GM18507 (cell line): ENCODE results near the gene DSCAML1.

Experiments used
- DNase-seq: peaks from one replicate; pipeline ENCODE4 v3.0.0; 2011; ENCODE audit warnings: low read depth; ENCODE audit not compliant: insufficient read length; ENCODE audit errors: extremely low spot score
- FAIRE-seq: peaks from 2 replicates; lab custom pipeline; 2011; peaks lifted over from hg19 to GRCh38; lab: Jason Lieb, UNC

The DSCAML1 gene

GRCh38 chr11:117505285-117505970 lies 291.6 kb downstream of the DSCAML1 start:
- no peak for FAIRE-seq
- no peak for DNase-seq

DNA sequence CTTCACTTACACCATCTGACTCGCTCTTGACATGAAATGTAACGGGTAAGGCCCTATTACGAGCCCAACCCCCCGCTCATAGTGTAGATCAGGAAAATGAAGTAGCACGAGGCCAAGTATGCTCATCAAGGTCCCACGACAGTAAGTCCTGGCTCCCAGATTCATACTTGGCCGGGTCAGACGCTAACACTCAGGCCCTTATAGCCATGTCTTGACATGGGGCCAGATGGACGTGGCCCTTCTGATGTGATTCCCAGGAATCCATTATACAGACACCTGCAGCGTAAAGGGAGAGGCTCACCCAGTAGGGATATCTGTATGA lies 294.3 kb downstream of the DSCAML1 start:
- no peak for FAIRE-seq
- no peak for DNase-seq

DNA sequence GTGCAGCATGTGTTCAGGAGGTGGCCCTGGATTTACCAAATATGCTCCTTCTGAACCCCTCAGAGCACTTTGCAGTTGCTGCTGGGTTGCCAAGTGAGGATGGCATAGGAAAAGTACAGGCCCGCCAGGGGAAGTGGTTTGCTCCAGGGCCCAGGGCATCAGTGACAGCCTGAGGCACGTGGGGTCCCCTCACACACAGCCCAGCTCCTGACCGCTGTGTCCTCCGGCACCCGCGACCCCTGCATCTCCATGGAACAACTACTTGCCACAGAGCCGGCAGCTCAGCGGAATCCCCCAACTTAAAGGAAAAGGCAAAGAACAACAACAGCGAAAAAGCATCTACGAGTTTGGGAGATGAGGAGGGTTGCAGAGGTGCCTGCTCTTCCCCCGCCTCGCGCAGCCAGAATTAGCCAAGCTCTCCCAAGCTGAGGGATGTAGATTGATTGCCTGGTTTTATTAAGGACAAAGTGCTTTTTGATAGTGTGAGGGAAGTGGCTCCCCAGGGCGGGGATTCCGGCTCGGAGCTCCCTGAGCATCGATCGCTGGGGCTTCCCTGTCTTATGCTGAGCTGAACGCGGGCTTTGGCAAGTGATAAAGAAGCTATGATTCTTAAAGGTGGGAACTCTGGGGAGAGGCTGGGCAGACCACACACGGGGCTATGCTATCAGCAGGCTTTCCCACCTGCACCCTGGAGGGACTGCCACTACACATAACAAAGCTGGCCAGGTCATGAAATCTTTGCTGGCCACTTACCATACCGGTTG lies 294.8 kb downstream of the DSCAML1 start:
- no peak for FAIRE-seq
- DNase-seq = no peak

DNA sequence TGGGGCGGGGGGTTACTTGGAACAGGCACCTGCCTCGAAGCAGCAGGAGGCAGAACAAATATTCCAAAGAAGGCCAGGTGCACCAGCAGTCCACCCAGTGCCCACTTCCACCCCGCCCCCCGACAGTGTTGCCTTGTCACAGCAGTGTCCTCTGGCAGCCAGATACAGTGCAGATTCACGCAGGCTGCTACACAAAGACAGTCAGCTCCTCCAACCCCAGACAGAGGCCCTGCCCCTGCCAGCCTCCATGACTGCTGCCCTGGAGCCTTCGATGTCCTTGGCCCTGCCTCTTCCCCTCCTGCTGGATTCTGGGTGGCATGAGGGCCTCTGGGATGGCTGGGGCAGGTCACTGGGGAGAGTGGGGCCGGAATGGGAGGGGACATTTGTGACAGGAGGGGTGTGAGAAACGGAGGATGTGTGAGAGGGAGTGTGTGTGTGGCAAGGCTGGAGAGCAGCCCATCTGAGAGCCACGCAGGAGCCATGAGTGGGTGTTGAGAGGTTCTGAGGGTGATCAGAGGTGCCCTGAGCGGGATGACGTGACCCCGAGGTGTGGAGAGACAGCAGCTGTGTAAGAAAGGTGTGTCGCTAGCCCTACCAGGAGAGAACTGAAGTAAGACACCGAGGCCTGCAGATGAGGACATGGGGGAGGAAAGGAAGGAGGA lies 295.6 kb downstream of the DSCAML1 start:
- FAIRE-seq (no peak), DNase-seq (no peak)

- FAIRE-seq (no peak), DNase-seq (no peak)
Measured at GRCh38 chr11:117498791-117499190, 298.2 kb downstream of the DSCAML1 start.

DNA sequence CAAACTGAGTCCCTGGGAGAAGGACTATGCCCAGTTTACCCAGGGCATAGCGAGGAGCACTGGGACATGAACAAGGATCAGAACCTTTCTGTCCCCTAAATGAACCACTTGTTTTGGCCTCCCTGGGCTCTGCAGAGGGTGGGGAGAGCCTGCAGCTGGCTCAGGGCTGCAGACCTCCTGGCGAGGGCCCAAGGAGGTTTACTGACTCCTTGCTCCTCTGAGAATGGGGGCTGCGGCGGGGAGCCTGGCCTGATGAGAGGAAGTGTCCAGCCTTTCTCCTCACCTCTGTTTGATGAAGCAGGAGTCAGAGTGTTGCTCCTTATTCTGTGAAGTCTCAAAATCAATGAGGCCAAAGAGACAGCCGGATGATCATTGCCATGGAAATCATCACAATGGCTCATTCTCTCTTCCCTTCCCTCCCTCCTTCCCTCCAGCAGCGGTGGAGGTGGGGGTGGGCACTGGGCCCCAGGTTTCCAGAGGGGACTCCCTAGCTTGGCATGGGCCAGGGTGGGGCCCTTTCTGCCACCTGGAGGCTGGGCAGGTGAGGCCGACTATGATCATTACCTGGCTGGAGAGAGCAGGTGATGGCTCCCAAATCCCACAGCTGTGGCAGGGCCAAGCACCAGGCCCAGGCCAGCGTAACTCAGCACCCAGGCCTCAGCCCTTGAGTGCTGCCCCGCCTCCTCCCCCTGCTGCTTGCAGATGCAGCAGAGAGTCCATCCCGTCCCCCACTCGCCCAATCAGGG lies 299.6 kb downstream of the DSCAML1 start:
- DNase-seq (no peak), FAIRE-seq (no peak)

- DNase-seq (no peak), FAIRE-seq (no peak)
Measured at GRCh38 chr11:117495357-117495756, 301.7 kb downstream of the DSCAML1 start.

DNA sequence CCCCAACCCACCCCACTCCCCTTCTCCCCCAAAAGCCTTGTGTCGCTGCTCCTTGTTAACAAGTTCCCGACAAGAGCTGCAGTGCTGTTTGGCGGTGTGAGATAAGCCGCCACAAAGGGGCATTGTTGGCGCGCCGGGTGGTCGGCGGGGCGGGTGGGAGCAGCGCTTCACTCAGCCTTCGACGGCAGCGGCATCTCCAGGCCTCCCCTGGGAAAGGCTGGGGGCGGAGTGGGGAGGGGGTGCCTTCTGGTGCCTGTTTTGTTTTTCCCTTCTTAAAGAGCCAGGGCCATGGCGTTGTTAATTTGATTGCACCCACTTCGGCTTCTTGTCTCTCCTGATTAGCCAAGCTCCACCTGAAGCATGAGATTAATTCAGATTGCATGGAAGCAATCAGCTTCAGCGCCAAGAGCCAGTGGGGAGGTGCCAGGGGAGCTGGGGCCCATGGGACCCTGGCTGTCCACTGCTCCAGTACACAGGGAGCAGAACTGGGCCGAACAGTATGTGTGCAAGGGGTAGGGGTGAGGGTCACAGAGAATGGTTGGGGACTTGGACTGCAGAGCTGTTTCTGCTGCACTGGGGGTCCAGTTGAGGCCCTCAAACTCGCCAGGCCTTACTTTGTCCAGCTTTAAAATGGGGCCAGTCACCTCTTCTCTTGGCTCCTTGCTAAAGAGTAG lies 304.3 kb downstream of the DSCAML1 start:
- FAIRE-seq (no peak), DNase-seq (no peak)

DNA sequence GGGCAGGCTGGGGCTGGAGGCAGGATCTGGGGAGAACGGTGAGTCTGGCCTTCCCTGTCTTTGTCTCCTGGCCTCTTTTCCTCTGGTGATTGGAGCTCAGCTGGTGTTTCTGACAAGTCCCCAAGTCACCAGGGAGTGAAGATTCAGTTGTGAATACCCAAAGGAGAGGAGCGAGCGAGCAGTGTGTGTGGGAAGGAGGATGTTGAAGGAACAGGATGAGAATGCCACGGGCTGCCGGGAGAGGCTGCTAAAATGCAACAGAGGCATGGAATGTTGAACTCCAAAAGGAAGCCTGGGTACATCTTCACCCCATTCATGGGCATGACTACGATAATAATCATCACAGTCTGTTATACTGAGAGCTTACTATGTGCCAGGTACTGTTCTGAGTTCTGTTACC lies 306.1 kb downstream of the DSCAML1 start:
- no peak for DNase-seq
- no peak for FAIRE-seq

DNA sequence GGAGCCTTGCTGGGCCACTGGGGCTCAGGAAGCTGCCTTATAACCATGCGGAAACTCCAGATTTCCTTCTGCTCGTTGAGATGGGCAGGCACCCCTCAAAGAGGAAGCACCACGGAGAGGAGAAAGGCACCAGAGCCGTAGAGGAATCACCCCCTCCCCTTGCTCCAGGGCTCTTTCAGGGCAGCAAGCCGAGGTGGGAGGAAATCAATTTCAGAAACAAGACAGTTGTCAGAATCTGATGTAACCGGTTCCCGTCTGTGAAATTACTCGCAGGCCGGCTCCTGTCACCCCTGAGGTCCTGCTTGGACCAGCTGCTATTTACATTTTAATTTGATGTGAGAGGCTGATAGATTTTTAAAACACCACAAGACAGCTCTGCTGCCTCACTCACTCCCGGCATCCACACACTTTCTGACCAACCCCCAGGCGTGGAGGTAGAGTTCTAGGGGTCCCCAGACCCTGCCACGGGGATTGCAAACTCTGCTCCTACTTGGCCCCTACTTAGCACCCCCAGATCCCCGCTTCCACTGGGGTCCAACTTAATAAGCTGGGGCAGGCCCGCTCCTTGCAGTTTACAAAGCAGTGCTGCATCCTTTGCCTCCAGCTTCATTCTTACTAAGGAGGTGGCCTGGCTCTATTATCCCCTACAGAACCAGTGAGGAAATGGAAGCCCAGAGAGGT lies 306.9 kb downstream of the DSCAML1 start:
- FAIRE-seq = no peak
- DNase-seq = no peak

- DNase-seq (no peak), FAIRE-seq (no peak)
Measured at GRCh38 chr11:117488996-117489952, 307.7 kb downstream of the DSCAML1 start.

GRCh38 chr11:117486059-117486458 lies 311.0 kb downstream of the DSCAML1 start:
- DNase-seq (no peak), FAIRE-seq (no peak)

DNA sequence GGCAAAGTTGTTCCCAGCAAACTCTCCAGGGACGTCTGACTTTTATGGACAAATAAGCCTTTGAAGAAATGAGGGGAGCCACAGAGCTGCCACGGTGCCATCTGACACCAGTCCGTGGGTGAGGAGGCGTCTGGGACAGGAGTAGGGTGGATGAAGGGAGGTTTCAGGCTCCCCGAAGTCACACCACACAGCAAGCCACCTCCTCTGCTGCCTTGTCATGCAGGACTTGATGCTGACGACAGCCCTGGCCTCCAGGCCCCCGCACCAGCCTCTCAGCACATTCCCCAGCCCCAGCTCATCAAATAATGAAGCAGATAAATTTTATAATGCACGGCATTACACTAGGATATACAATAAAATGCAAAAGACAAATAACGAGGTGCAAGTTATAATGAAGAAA lies 312.9 kb downstream of the DSCAML1 start:
- DNase-seq (no peak), FAIRE-seq (no peak)

- FAIRE-seq (no peak), DNase-seq (no peak)
Measured at GRCh38 chr11:117483372-117483771, 313.6 kb downstream of the DSCAML1 start.

- FAIRE-seq = no peak
- DNase-seq = no peak
Measured at GRCh38 chr11:117482881-117483280, 314.1 kb downstream of the DSCAML1 start.

GRCh38 chr11:117481885-117482284 lies 315.1 kb downstream of the DSCAML1 start:
- FAIRE-seq (no peak), DNase-seq (no peak)

- DNase-seq (no peak), FAIRE-seq (no peak)
Measured at GRCh38 chr11:117481036-117481435, 316.0 kb downstream of the DSCAML1 start.

DNA sequence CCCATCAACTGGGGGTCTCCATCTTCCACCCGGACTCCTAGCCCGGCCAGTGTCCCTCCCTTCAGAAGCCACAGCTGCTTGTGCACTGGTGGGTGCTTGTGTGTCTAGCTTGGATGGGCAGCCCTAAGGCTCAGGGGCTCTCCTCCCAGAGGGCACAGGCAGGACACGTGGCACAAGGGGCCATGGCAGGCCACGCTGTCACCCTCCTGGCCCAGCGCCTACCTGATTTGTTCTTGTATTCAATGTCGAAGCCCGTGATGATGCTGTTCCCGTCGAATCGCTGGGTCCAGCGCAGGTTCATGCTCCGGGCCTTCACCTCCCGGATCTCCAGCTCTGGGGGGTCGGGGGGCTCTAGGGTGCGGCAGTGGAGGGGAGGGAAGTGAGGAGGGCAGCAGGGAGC lies 316.8 kb downstream of the DSCAML1 start:
- no peak for FAIRE-seq

More for the DNA sequence above, 316.8 kb downstream of the DSCAML1 start:
- DNase-seq = no peak
